Fibroblast of mammary gland (primary cell): ENCODE data around the gene OPA3.

Experiments used
- DNase-seq: peaks from one replicate; pipeline ENCODE4 v3.0.0-alpha.2; 2010; ENCODE audit warnings: low read depth
- H3K4me3 ChIP-seq: 2 replicates; pipeline ENCODE4 v1.5.1; 2011; ENCODE audit warnings: low read depth, mild to moderate bottlenecking, low read length, moderate library complexity; ENCODE audit not compliant: control insufficient read depth
- TF ChIP-seq, protein P1 (sequence below): conservative IDR thresholded peaks from 2 replicates; pipeline ENCODE4 v1.5.1; 2011; ENCODE audit warnings: low read depth, low read length, inconsistent platforms; ENCODE audit not compliant: control insufficient read depth, insufficient read depth

OPA3 gene

GRCh38 chr19:45597425-45598111 lies 13.0 kb upstream of the OPA3 start:
- no peak for DNase-seq
- H3K4me3 ChIP-seq, result no peak overlapping the region
- TF ChIP-seq, protein P1, sequence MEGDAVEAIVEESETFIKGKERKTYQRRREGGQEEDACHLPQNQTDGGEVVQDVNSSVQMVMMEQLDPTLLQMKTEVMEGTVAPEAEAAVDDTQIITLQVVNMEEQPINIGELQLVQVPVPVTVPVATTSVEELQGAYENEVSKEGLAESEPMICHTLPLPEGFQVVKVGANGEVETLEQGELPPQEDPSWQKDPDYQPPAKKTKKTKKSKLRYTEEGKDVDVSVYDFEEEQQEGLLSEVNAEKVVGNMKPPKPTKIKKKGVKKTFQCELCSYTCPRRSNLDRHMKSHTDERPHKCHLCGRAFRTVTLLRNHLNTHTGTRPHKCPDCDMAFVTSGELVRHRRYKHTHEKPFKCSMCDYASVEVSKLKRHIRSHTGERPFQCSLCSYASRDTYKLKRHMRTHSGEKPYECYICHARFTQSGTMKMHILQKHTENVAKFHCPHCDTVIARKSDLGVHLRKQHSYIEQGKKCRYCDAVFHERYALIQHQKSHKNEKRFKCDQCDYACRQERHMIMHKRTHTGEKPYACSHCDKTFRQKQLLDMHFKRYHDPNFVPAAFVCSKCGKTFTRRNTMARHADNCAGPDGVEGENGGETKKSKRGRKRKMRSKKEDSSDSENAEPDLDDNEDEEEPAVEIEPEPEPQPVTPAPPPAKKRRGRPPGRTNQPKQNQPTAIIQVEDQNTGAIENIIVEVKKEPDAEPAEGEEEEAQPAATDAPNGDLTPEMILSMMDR, result no peak

DNA sequence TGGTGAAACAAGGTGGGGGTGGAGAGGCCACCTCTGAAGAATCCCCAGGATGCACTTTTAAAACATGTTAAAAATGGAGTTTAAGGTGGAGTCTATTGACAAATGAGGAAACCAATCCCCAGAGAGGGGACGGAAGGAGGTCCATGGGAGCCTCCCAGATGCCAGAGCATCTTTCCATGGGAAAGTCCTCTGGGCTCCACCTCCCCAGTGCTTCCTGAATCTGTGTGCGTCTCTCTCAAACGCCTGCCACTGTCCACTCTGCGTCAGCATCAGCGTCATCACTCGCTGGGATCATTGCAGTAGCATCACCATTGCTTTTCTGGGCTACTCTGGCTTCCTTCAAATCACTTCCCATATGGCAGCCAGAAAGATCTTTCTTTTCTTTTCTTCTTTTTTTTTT lies 11.2 kb upstream of the OPA3 start:
- no peak overlapping the region for H3K4me3 ChIP-seq
- DNase-seq, result peak; percentile 71
- TF ChIP-seq, protein P1, result no peak

GRCh38 chr19:45593520-45593919 lies 8.9 kb upstream of the OPA3 start:
- DNase-seq, result no peak
- H3K4me3 ChIP-seq, result no peak overlapping the region
- TF ChIP-seq, protein P1, result no peak

DNA sequence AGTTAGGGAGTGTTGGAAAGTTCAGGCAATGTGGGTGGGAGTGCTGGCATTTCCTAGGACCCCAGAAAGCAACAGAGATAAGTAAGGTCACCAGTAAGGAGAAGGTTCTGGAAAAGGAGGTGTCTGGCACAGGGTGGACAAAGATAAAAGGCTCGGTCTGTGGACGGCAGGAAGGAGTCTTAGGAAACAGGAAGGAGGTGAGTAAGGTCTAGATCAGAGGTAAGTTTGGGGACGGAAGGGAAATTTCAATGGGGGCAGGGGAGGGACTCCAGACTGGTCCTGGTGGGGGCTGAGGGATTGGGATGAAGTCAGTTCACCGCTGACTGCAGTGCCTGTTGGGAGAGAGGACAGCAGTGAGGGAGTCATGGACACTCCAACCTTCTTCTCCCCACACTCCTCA lies 7.8 kb upstream of the OPA3 start:
- no peak overlapping the region for H3K4me3 ChIP-seq
- no peak for DNase-seq
- TF ChIP-seq, protein P1, result no peak

GRCh38 chr19:45591638-45592005 lies 7.0 kb upstream of the OPA3 start:
- H3K4me3 ChIP-seq, result no peak overlapping the region
- TF ChIP-seq, protein P1, result no peak
- no peak for DNase-seq

DNA sequence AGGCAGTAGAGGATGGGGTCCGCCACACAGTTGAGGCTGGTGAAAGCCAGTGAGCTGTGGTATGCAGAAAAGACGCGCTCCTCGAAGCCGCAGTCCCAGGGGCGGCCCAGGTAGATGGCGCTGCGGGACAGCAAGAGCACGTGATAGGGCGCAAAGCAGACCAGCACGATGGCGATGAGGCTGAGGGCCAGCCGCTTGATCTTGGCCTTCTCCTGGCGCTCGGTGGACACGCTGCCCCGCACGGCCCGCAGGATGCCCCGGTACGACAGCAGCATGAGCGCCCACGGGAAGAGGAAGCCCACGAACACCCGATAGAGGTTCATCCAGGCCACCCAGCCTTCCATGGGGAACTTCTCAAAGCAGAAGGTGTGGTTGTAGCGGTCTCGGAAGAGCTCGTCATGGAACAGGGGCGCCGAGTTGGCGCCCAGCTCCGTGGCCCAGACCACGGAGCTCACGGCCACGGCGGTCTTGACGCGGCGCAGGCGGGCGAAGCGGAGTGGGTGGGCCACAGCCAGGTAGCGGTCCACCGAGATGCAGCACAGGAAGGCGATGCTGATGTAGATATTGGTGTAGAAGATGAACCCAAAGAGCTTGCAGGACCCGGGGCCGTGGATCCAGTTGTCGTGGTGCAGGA lies 6.5 kb upstream of the OPA3 start:
- no peak overlapping the region for H3K4me3 ChIP-seq
- TF ChIP-seq, protein P1, result peak; percentile 32
- peak; percentile 39 for DNase-seq
